Limb (tissue), 2 donors: Measurements from ENCODE around the gene PPARG.

Experiments
- DNase-seq, 2 donors: peaks; one replicate each; pipeline ENCODE4 v3.0.0-alpha.2; 2016; ENCODE audit errors: extremely low spot score in 2 of 2

Gene PPARG

DNA sequence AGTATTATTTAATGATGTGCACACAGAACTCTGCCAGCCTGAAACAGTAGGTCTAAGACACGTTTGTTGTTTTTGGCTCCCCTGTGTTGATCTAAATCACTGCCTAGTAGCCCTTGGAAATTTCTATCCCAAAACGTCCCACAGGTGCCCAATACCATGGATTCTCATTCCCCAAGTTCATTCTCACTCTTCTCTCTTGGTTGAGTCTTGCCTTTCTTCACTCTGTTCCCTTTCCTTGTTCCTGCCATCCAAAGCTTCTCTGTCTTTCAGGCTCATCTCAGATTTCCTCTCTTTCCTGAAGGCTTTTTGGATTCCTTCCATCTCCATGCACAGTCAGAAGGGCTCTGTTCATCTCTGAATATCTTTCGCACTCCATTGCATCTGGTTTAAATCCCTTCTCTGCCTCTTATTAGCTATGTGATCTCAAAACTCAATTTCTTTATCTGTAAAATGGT is 54.2 kb downstream of the PPARG start:
- DNase-seq: no peak

DNA sequence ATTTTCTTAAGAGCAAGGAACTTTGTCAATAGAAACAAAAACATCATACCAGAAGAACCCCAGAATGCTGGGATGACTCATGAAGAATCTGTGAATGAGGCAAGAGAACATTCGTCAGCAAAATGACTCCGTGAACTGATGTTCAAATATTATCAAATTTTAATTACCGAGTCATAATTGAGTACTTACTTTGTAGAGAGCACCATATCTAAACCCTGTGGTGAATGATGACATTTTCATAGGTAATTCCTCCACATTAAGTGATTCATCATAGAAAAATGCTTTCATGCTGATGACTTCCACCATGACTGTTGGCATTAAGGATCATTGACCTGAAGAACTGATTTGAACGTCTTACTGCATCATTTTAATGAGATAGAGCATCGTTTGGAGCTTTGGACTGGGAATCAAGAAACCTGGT is 56.3 kb downstream of the PPARG start:
- no peak for DNase-seq

DNA sequence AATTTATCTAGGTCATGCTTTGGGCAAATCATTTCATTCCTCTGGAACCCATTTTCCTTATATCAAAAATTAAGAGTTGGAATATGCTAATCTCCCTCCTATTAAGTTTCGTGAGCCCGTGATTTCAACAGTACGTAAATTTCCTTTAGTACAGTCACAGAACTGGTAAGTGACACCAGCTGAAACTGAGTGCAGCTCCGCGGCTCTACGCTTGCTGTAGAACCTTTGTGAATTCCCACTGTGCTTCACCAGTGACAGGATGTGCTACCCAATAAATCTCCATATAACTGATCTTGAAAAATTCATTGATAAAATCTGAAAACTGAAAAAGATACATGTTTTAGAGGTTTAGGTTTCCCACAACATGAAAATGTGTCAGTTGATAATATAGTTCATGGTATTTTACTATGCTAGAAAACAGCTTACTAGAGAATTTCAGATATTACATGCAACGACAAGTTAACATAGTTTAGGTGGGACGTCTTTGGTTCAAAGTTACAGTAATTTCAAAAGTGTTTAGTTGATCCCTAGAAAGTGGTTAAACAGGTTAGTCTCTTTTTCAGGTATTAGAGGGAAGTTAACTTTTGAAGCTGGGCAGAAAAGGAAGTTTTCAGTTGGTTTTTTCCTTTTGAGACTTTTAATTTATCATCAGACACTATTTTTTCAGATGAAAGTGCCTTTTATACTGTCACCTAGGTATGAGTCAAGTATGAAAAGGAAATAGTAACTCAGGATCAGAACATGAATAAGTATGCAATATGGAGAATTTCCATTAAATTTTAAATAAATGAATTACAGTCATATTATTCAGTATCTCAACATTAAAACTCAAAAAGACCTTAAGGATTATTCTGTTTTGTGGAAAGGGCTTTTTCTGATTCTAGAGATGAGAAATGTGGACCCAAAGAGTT is 57.0 kb downstream of the PPARG start:
- DNase-seq: no peak

DNA sequence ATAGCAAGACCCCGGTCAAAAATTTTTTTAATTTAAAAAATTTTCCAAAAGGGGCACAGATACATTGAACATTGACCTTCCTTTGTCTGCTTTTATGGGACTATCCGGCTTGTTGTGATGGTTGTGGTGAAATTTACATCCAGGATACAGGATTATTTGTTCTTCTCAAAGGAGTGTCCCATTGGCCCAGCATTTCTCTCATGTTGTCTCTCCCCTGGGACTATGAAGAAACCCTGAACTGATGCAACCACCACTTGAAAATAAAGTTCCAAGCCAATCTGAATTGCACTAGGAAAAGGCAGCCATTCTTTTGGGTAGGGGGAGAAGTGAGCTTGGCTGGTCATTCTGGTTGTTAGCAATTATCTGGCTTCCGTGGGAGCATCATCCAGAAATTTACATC is 58.4 kb downstream of the PPARG start:
- DNase-seq: no peak

DNA sequence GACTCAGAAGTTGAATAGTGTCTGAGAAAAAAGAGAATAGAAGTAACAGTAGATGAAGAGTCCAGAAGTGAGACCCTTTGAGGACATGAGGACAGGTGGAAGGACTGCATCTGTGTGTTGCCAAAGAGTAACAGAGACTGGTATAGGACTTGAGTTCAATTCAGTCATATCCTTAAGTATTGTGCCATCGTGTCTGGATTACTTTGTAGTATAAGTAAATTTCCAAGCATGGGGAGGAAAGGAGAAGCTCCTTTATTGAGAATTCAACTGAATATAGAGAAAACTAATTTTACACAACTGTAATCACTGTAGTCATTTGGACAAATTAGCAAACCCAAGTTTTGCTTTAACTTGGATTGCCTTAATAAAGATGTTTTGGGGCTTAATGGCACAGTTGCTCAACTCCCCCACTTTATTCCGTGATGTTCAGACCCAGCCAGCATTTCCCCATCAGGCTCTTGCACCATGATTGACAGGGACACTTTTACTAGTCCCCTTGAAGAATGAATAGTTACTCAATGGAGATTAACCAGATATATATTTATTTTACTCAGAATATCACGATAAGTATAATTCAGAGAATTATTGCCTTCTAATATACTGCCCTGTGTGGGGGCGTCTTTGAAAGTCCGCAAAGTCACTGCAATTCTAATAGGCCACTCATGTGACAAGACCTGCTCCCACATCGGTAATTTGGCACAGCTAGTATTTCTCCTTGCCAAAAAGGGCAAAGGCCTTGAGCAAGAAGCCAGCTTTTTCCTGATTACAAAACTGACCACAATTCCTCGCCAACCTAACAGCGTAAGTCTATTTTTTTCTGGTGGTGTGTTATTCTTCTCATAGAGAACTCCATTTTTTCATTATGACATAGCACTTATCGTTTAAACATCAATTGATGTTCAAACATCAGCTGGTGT is 61.3 kb downstream of the PPARG start:
- no peak for DNase-seq

DNA sequence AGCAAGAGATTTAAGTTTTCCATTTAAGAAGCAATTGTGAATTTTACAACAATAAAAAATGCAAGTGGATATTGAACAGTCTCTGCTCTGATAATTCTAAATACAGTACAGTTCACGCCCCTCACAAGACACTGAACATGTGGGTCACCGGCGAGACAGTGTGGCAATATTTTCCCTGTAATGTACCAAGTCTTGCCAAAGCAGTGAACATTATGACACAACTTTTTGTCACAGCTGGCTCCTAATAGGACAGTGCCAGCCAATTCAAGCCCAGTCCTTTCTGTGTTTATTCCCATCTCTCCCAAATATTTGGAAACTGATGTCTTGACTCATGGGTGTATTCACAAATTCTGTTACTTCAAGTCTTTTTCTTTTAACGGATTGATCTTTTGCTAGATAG is 62.3 kb downstream of the PPARG start:
- no peak for DNase-seq

DNA sequence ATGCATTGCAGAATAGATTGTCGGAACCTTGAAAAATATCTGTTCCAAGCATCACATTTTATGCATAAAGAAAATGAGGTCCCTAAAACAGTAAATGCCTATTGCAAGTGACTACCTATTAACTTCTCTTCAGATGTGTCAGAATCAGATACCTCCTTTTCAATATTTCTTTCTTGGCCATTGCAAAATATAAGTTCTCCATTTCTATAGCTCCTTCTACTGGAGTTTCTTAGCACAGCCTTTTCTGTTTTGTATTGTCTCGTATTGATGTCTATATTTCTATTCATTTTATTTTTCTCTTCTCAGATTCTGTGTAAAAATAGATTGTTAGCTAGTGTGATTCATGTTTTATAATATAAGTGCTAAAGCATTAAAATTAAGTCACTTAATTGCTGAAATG is 63.4 kb downstream of the PPARG start:
- no peak for DNase-seq

DNA sequence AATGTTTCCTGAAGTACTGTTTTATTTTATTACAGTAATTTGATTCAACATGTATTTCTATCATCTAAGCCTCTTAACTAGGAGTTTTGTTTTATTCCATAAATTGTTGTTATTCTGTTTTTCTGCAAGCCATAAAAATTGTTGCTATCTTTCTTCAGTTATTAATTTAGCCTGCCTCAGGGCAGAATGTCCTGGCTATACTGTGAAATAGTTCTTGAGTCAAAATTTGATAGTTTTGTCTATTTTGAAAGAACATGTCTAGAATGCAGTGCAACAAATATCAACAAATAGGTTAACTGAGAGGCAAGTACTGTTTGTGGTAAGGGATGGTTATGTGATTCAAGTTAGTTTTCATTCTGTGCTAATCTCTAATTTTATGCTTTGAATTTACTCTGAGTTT is 63.9 kb downstream of the PPARG start:
- DNase-seq: no peak

DNA sequence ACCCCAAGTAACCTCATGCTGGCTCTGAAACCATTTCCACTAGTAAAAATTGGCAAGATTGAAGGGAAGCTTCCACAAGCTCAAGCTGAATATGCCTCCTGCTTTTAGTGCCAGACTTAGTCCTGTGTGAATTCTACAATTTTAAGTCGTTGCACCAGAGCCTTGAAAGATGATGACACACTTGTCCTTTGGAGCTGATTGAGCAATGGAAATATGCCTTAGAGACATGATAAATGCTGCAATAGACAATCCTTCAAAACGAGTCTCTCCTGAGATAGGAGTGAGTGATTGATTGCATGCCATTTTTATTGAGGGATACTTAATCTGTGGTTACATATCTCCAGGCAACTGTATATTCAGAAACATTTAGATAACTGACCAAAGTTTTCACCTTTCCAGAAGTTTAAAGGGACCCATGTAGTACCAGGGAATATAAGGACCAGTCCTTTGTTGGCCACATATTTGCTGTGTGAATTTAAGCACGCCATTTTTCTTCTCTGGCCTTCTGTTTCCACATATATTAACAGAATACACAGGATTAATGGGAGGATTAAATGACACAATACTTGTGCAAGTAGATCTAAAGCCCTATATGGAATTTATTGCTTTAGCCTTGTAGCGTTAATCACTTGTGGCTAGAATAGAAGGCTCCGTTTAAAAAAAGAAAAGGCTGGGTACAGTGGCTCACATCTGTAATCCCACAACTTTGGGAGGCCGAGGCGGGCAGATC is 65.1 kb downstream of the PPARG start:
- no peak for DNase-seq

DNA sequence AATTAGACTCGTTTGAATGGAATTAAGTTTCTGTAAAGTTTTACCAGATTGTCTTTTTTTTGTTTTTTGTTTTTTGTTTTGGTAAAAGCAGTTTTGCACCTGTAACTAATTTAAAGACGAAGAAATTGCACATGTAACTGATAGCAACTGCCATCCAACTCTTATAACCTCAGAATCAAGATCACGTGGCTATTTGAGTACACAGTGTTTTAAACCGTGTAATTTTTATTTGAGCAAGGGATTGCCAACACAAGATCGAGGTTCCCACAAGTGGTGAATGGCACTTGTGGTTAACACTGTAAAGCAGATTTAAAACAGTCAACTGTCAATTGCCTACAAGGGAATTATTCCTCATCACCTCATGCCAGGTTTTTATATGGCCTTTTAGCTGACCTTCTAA is 67.3 kb downstream of the PPARG start:
- DNase-seq: no peak

DNA sequence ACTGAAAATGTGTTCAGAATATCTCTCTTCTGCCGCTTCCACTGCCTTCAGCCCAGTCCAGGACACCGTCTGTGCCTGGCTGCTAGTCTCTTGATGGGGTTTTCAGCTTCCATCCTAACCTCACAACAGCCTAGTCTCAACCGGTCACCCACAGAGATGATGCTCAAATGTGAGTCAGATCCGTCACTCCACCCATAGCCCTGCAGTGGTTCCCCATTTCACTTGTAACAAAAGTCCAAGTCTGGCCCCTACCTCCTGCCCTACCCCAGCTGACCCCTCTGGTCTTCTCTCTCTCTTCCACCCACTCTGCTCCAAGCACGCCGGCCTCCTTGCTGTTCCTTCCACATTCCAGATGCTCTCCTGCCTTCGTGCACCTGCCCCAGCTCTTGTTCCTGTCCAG is 68.1 kb downstream of the PPARG start:
- no peak for DNase-seq

DNA sequence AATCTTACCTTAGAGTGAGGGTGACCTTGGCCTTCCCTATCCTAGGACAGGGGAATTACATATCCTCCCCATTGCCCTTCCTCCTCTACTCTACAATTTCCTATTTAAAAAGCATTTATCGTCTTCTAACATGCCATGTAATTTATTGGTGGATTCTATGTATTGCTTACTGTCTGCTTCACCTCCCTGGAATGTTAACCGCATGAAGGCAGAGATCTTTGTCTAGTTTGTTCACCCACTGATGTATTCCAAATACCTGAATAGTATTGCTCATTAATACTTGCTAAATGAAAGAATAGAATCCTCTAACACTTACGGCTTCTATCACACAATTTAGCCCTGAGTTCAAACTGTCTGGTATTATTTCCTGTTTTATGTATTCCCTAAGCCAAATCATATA is 68.6 kb downstream of the PPARG start:
- no peak for DNase-seq

DNA sequence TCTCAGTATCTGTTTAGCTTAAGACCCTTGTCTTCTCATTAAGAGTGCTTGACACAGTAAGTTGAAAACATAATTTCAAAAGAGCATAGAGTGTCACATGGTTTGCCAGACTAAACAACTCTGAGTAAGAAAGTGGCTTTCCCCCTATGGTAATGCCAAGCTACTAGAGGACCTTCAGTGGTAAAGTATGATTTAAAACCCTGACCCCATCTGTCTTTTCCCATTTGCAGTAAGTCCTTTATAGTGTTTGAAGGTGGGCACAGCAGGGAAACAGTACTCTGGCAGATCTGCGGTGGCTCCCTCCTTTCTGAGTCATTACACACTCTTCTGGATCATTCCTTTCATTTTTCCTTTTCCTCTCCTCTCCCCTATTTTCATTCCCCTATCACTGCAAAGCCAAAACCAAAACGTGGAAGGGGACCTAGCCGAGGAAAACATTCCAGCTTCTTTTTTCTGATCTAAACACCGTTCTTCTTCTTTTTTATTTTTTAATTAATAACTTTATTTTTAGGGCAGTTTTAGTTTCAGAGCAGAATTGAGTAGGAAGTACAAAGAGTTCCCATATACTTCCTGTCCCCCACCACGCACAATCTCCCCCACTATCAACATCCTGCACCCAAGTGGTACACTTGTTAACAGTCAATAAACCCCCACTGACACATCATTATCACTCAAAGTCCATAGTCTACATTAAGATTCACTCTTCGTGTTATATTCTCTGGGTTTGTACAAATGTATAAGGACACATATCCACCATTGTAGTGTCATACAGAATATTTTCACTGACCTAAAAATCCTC is 74.7 kb downstream of the PPARG start:
- no peak for DNase-seq

DNA sequence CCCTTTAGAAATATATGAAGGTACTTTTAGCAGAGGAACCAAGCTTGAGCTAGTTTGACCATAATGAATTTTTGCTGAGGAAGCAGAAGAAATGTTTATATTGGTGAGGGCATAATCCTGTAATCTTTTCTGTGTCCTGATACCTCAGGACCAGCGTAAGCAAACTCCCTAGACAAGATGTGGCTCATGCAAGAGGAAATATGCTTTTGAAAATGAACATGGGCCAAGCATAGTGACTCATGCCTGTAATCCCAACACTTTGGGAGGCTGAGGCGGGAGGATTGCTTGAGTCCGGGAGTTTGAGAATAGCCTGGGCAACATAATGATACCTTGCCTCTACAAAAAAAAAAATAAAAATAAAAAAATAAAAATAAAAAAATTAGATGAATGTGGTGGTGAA is 78.5 kb downstream of the PPARG start:
- no peak for DNase-seq

DNA sequence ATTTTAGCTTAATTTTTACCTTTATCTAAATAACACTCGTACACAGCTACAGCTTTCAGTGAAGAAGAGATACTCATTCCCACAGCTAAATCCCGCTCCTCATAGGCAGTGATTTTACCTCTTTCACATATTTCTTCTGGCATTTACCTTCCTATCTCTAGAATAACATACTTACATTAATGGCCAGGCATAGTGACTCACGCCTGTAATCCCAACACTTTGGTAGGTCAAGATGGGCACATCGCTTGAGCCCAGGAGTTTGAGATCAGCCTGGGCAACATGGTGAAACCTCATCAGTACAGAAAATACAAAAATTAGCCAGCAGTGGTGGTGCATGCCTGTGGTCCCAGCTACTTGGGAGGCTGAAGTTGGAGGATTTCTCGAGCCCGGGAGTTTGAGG is 80.2 kb downstream of the PPARG start:
- DNase-seq: no peak

DNA sequence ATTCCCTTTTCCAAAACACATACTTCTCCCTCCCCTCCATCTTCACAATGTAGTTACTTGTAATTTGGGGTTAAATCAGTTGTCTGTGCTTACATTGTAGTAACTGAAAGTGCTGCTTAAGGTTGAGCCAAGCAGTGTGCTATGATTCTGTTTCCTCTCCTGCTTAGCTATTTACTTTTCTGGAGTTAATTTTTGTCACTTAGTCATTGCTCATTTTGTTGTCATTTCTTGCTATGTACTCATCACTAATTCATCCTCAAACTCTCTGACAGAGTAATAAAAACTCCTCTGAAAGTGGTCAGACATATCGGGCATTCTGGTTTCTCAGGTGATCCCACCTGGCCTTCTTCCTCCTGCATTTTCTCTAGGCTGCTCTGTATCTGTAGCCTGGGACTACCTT is 80.7 kb downstream of the PPARG start:
- no peak for DNase-seq

DNA sequence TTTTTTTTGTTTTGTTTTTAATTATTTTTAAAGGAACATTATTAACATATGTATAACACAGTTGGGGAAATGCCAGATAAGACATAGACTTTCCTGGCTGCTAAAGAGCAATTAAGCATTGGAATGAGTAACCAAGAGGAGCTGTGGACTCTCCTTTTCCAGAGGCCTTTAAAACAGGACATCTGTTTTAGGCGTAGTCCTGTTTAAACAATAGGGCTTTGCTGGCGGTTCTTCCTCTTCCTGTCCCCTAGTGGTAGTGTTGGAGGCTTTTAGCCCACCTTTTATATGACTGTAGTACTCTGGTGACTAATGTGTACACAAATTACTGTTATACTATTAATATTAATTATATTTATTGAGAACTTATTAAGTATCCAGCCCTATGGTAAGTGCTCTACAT is 81.9 kb downstream of the PPARG start:
- DNase-seq: no peak

DNA sequence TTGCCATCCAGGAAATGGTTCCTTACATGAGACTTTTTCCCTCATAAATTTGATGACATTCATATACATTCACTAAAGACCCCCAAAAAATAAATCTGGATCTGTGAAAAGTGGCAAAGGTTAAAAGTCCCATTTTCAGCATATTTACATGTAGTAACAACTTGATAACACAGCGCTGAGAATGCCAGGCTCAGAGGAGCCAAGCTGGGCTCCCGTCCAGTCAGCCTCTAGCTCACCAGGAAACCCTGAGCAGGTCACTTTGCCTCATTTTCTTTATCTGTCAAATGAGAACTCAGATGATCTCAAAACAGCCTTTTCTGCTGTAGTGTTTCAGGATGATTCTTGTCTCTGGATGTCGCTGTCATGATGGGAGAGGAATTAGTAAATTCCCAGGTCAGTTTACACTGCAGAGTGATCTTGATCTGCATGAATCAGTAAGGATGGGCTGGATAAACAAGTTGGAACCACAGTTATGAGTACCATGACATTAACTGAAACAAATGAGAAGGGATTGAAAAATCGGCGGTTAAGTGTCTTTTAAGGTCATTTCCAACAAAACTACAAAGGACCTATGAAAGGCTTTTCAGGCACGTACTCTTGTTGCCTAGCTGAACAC is 82.8 kb downstream of the PPARG start:
- DNase-seq: no peak

DNA sequence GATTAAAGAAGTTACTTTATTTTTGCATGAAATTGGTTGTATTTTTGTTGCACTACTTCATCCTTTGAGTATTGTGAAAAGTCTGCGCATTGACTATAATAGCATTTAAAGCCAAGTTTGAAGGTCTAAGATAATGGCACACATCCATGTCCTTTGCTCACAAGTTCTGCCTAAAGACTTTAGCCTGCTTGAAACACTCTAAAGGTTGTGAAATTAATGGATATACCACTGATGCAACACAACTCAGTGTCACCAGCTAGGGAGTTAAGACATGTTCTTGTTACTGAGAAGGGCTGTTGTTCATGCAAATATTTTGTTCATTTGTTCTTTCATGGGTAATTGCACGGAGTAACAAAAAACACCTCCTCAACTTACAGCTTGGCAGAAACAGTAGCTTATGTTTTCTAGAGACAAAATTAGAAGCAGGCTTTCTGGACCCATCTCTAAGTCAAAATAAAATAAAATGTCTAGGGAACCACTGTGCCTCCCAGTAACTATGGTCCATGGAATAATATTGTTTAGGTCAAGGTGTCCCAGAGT is 83.9 kb downstream of the PPARG start:
- no peak for DNase-seq

DNA sequence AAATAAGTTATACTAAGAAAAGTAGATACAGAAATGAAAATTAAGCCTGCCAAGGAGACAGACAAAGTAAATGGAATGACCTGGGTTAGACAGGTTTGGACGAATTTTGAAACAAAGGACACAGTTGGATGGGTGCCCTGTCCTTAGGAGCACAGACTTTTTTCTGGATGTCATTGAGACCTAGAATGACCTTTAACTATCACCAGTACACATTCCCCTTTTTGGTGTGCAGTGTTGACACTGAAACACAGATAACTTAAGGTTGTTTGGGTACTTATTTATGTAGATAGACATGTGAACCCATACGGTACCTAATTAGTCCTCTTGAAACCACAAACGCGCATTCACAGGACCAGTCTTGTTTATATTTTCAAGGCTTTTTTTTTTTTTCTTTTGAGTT is 86.7 kb downstream of the PPARG start:
- no peak for DNase-seq
